Omental fat pad (tissue), 4 donors: ENCODE measurements around the gene HES3. TPM values are rescaled to one million over a fixed set of nuclear protein-coding genes. Genes with fewer than 3 reads are reported as not detected.

ENCODE experiments used
- ATAC-seq: fragments of 150-250 bp; one replicate; pipeline ENCODE4 v1.9.1; 2016; ENCODE audit warnings: mild to moderate bottlenecking, moderate library complexity; ENCODE audit not compliant: low FRiP score
- DNase-seq: peaks from one replicate; pipeline ENCODE4 v3.0.0-alpha.2; 2019; ENCODE audit warnings: low spot score
- CTCF ChIP-seq, 3 donors: fragments of 450-650 bp; IDR thresholded peaks; one replicate each; pipeline ENCODE4 v1.5.1; 2016 to 2017; ENCODE audit warnings: antibody characterized with exemption in 3 of 3, mild to moderate bottlenecking in 3 of 3, moderate library complexity in 2 of 3
- total RNA-seq, 4 donors: library from RNA; depleted of rRNA; stranded (reverse); fragments of >200 nt; gene quantifications; one replicate each; pipeline ENCODE4 v1.1.0, GENCODE V29; 2016

HES3 gene
- total RNA-seq, 4 donors from 2014 or later = not detected

DNA sequence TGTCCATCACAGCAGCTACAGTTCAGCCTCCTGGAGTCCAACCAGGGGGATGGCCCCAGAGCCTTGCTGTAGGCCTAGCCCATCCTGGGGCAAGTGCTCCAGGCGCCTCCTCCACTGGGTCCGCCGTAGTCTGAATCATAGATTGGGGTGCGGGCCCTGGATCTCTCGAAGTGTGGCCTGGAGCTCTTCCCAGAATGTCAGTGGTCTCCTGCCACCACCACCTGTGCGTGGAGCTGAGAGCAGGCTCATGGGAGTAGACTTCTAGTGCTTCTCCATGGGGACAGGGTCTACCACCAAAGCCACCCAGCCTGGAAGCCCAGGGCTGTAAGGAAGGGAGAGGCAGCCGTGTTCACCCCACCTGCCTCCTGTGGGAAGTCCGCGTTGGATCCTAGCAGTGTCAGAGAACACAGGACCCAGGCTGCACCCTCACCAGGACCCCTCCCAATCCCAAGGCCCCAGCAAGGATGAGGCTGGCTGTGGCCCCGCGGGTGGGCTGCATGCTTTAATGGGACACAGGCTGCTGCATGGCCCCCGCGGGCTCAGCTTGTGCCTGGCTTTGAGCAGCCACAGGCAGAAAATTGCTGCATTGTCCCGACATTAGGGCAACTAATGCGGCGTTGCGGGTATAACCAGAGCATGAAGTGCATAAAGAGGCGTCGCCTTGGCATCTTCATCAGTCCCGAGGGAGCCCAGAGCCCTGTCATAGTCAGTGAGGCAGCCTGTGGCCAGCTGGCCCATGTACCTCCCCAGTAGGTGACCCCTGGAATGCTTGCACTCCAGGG is 735 bp upstream of the HES3 start:
- TF ChIP-seq CTCF (IDR thresholded peaks at IDR 0.05) = no peak
- no peak for ATAC-seq
- no peak for DNase-seq

GRCh38 chr1:6244401-6245049 is 546 bp downstream of the HES3 start:
- no peak for ATAC-seq
- DNase-seq = no peak

GRCh38 chr1:6245086-6245868 is 1.3 kb downstream of the HES3 start:
- TF ChIP-seq CTCF (IDR thresholded peaks at IDR 0.05) = peak in 1 of 3 donors; percentile 76
- ATAC-seq = peak; percentile 59
- peak; percentile 53 for DNase-seq

More at GRCh38 chr1:6244401-6245049, 546 bp downstream of the HES3 start:
- TF ChIP-seq CTCF (IDR thresholded peaks at IDR 0.05) = no peak

DNA sequence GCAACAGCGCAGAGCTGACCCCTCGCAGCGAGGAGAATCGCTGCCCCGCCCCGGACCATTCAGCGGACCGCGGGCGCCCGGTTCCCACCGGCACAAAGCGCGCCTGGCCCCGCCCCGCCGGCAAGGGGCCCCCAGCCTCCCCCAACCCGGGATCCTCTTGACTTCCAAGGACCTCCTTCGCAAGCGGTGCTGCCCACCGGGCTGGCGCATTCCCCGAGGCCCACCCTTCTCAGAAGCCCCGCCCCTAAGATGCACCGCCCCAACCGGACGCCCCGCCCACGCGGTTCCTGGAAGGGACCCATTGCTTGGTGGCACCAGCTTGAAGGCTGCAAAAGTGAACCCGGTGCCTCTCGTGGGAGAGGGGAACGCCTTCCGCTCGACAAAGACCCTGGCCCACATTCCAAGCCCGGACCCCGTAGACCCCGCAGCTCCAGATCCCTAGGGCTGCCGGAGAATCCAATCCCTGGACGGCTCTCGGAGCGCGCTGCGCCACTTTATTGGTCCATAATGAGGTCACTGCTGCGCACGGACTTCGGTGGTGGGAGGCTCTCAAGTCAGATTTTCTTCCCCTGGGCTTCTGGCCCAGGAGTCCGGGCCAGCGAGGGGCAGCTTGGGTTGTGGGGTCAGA is 2.0 kb downstream of the HES3 start:
- ATAC-seq (no peak), DNase-seq (no peak)
- no peak for TF ChIP-seq CTCF (IDR thresholded peaks at IDR 0.05)

GRCh38 chr1:6246497-6247467 is 2.8 kb downstream of the HES3 start:
- DNase-seq (peak; percentile 56), ATAC-seq (peak; percentile 49)
- TF ChIP-seq CTCF (IDR thresholded peaks at IDR 0.05) = peak in 2 of 3 donors; percentile 90 to 98

DNA sequence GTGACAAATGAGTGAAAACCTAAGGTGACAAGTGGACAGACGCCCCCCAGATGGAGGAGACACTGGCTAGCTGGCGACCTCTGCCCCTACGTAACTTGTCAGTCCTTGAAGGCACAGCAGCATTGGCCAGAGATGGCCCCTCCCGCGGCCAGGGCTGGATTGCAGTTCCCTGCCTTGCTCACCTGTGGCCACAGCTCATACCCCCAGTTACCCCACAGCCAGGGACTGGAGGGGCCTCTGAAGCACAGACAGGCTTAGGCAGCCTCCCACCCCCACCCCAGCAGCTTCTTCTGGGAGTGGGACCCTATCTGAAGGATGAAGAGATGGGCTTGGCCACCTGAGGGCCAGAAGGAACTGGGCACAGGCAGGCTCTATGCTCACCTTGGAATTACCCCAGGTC is 3.7 kb downstream of the HES3 start:
- no peak for ATAC-seq
- DNase-seq = no peak
- no peak for TF ChIP-seq CTCF (IDR thresholded peaks at IDR 0.05)
